Neural cell (in vitro differentiated cells): ENCODE results near the gene CES5A. TPM values are rescaled to one million over a fixed set of nuclear protein-coding genes. Genes with fewer than 3 reads are reported as not detected.

Experiments used
- H2AFZ ChIP-seq: fragments of 200-600, 300-800 bp; sonication (generic), shearing (Covaris generic); 2 replicates; pipeline ENCODE4 v1.6.0; 2014; ENCODE audit warnings: low read depth, mild to moderate bottlenecking, antibody characterized with exemption, low read length, moderate library complexity
- H3F3A ChIP-seq: fragments of 200-600 bp; shearing (Covaris generic); 2 replicates; pipeline ENCODE4 v1.6.1; 2016; ENCODE audit warnings: mild to moderate bottlenecking, moderate library complexity, mixed read lengths, antibody characterized with exemption, low read length; ENCODE audit not compliant: insufficient read depth, poor library complexity, severe bottlenecking
- H3K27ac ChIP-seq: fragments of 200-600, 300-800 bp; sonication (generic), shearing (Covaris generic); 2 replicates; pipeline ENCODE4 v1.5.1; 2014; ENCODE audit warnings: mild to moderate bottlenecking, low read length, moderate library complexity
- H3K27me3 ChIP-seq: fragments of 300-800, 200-600 bp; sonication (generic), shearing (Covaris generic); 2 replicates; pipeline ENCODE4 v1.6.0; 2014; ENCODE audit warnings: mild to moderate bottlenecking, low read depth, low read length, moderate library complexity; ENCODE audit not compliant: insufficient read depth
- H3K36me3 ChIP-seq: fragments of 300-800, 200-600 bp; sonication (generic), shearing (Covaris generic); 2 replicates; pipeline ENCODE4 v1.5.1; 2014; ENCODE audit warnings: mild to moderate bottlenecking, antibody characterized with exemption, low read length, moderate library complexity; ENCODE audit not compliant: insufficient read depth
- H3K4me2 ChIP-seq: fragments of 300-800, 200-600 bp; sonication (generic), shearing (Covaris generic); 2 replicates; pipeline ENCODE4 v1.6.0; 2014; ENCODE audit warnings: mild to moderate bottlenecking, low read length
- H3K4me3 ChIP-seq: fragments of 300-800, 200-600 bp; sonication (generic), shearing (Covaris generic); 2 replicates; pipeline ENCODE4 v1.5.1; 2014; ENCODE audit warnings: mild to moderate bottlenecking, low read length, moderate library complexity
- H3K79me2 ChIP-seq: fragments of 200-600 bp; shearing (Covaris generic); replicated peaks from 2 replicates; pipeline ENCODE4 v1.6.0; 2014; ENCODE audit warnings: mild to moderate bottlenecking, low read length, moderate library complexity; ENCODE audit not compliant: insufficient read depth
- H3K9ac ChIP-seq: fragments of 300-800, 200-600 bp; sonication (generic), shearing (Covaris generic); 2 replicates; pipeline ENCODE4 v1.6.1; 2016; ENCODE audit warnings: mild to moderate bottlenecking, low read length, mixed read lengths
- H3K9me2 ChIP-seq: fragments of 200-600 bp; shearing (Covaris generic); 2 replicates; pipeline ENCODE4 v1.6.1; 2016; ENCODE audit warnings: mild to moderate bottlenecking, low read length, mixed read lengths; ENCODE audit not compliant: insufficient read depth
- H3K9me3 ChIP-seq: fragments of 200-600, 300-800 bp; sonication (generic), shearing (Covaris generic); 2 replicates; pipeline ENCODE4 v1.6.1; 2016; ENCODE audit warnings: mild to moderate bottlenecking, mixed run types, low read length, moderate library complexity, mixed read lengths
- H4K20me1 ChIP-seq: fragments of 200-600 bp; shearing (Covaris generic); 2 replicates; pipeline ENCODE4 v1.6.1; 2016; ENCODE audit warnings: mild to moderate bottlenecking, mixed run types; ENCODE audit not compliant: insufficient read depth
- CTCF ChIP-seq: fragments of 450-650 bp; IDR thresholded peaks from 2 replicates; pipeline ENCODE4 v1.5.1; 2014; ENCODE audit warnings: antibody characterized with exemption, mild to moderate bottlenecking, moderate library complexity; ENCODE audit not compliant: poor library complexity, severe bottlenecking
- EP300 ChIP-seq: fragments of 450-650 bp; conservative IDR thresholded peaks from 2 replicates; pipeline ENCODE4 v1.6.1; 2014; ENCODE audit warnings: antibody characterized with exemption, mild to moderate bottlenecking, moderate library complexity; ENCODE audit not compliant: poor library complexity, severe bottlenecking
- EZH2 ChIP-seq: fragments of 200-600, 300-800 bp; shearing (Covaris generic), sonication (generic); IDR thresholded peaks from 2 replicates; pipeline ENCODE4 v1.6.1; 2014; ENCODE audit warnings: antibody characterized with exemption, low read length, borderline replicate concordance, mild to moderate bottlenecking; ENCODE audit not compliant: insufficient read depth, poor library complexity, severe bottlenecking
- MXI1 ChIP-seq: fragments of 450-650 bp; conservative IDR thresholded peaks from 2 replicates; pipeline ENCODE4 v1.6.1; 2014; ENCODE audit warnings: antibody characterized with exemption, mild to moderate bottlenecking; ENCODE audit not compliant: poor library complexity, severe bottlenecking
- POLR2AphosphoS5 ChIP-seq: IDR thresholded peaks from 2 replicates; pipeline ENCODE4 v1.6.1; 2012
- RAD21 ChIP-seq: fragments of 450-650 bp; conservative IDR thresholded peaks from 2 replicates; pipeline ENCODE4 v1.6.1; 2014; ENCODE audit warnings: antibody characterized with exemption, mild to moderate bottlenecking, moderate library complexity
- SMC3 ChIP-seq: fragments of 450-650 bp; conservative IDR thresholded peaks from 2 replicates; pipeline ENCODE4 v1.6.1; 2014; ENCODE audit warnings: antibody characterized with exemption, mild to moderate bottlenecking, moderate library complexity; ENCODE audit not compliant: poor library complexity
- TAF1 ChIP-seq: IDR thresholded peaks from 2 replicates; pipeline ENCODE4 v1.6.1; 2012; ENCODE audit warnings: low read depth
- polyA plus RNA-seq: library from polyadenylated mRNA; depleted of rRNA; stranded (reverse); fragments of >200 nt; gene quantifications from 2 replicates; pipeline ENCODE4 v1.2.3, GENCODE V29; 2014
- TF ChIP-seq, protein P1 (sequence below): IDR thresholded peaks from 2 replicates; pipeline ENCODE4 v1.6.1; 2012; ENCODE audit warnings: borderline replicate concordance

The CES5A gene
- polyA plus RNA-seq, 1 donor from 2014 or later = 0.27 TPM

- H3K79me2 ChIP-seq = no peaks in the 10 kb centered on the region
- no peaks in the 10 kb centered on the region for H4K20me1 ChIP-seq
- peak; percentile 21 for TF ChIP-seq POLR2AphosphoS5
- TF ChIP-seq EP300 = peak; percentile 36
- TF ChIP-seq, protein P1, sequence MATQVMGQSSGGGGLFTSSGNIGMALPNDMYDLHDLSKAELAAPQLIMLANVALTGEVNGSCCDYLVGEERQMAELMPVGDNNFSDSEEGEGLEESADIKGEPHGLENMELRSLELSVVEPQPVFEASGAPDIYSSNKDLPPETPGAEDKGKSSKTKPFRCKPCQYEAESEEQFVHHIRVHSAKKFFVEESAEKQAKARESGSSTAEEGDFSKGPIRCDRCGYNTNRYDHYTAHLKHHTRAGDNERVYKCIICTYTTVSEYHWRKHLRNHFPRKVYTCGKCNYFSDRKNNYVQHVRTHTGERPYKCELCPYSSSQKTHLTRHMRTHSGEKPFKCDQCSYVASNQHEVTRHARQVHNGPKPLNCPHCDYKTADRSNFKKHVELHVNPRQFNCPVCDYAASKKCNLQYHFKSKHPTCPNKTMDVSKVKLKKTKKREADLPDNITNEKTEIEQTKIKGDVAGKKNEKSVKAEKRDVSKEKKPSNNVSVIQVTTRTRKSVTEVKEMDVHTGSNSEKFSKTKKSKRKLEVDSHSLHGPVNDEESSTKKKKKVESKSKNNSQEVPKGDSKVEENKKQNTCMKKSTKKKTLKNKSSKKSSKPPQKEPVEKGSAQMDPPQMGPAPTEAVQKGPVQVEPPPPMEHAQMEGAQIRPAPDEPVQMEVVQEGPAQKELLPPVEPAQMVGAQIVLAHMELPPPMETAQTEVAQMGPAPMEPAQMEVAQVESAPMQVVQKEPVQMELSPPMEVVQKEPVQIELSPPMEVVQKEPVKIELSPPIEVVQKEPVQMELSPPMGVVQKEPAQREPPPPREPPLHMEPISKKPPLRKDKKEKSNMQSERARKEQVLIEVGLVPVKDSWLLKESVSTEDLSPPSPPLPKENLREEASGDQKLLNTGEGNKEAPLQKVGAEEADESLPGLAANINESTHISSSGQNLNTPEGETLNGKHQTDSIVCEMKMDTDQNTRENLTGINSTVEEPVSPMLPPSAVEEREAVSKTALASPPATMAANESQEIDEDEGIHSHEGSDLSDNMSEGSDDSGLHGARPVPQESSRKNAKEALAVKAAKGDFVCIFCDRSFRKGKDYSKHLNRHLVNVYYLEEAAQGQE = no peak
- no peak for TF ChIP-seq CTCF
- H3K27me3 ChIP-seq = no peaks in the 10 kb centered on the region
- peak overlapping the region; percentile 19 for H3K9ac ChIP-seq
- no peaks in the 10 kb centered on the region for H3K9me2 ChIP-seq
- H3F3A ChIP-seq = no peaks in the 10 kb centered on the region
- no peaks in the 10 kb centered on the region for H3K9me3 ChIP-seq
- no peak overlapping the region for H2AFZ ChIP-seq
- peak overlapping the region; percentile 50 for H3K27ac ChIP-seq
- H3K4me2 ChIP-seq = no peak overlapping the region
- no peaks in the 10 kb centered on the region for H3K36me3 ChIP-seq
- peak overlapping the region; percentile 1 for H3K4me3 ChIP-seq
Measured at GRCh38 chr16:55888546-55888945, 13.4 kb upstream of the CES5A start.

DNA sequence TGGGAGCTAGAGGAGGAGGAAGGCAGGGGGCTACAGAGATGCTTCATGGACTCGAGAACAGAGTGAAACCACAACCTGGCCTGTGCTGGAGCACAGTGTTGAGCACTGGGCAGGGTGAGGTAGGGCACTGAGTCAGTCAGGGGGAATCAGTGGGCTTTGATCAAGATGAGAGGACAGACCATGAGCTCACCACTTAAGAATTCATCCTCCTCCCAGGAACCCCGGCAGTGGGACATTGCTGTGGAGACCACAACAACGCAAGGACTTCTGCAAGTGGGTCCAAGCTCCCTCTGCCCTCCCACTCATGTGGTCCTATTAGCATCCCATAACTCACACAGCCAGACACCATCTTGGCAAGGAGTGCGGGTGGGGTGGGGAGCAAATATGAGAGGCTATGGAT is 1.7 kb upstream of the CES5A start:
- Histone ChIP-seq H3K27me3 (no peaks in the 10 kb centered on the region), H3K9me2 (no peaks in the 10 kb centered on the region), H3K4me3 (no peak overlapping the region), H3K9me3 (no peaks in the 10 kb centered on the region), H3K4me2 (no peak overlapping the region), H3K27ac (no peak overlapping the region), H3K36me3 (no peaks in the 10 kb centered on the region), H3F3A (no peaks in the 10 kb centered on the region), H3K9ac (no peak overlapping the region), H3K79me2 (no peaks in the 10 kb centered on the region), H2AFZ (no peak overlapping the region), H4K20me1 (no peaks in the 10 kb centered on the region)
- TF ChIP-seq TAF1 (no peak), MXI1 (no peak), EZH2 (no peak), CTCF (no peak), POLR2AphosphoS5 (no peak), EP300 (no peak), RAD21 (no peak), SMC3 (no peak)
- TF ChIP-seq, protein P1 = no peak
